Esophagus muscularis mucosa (tissue), 4 donors: ENCODE results near the gene TSTD1. TPM values are rescaled to one million over a fixed set of nuclear protein-coding genes. Genes with fewer than 3 reads are reported as not detected.

Experiments
- DNase-seq: peaks from one replicate; pipeline ENCODE4 v3.0.0-alpha.2; 2017; ENCODE audit errors: extremely low spot score
- H3K27ac ChIP-seq, 4 donors: fragments of 200-600 bp; sonication (generic); replicated peaks in 1 of 4; 1 replicate in 3 of 4; 2 replicates in 1 of 4; pipeline ENCODE4 v1.5.1; 2016 to 2019; ENCODE audit warnings: mild to moderate bottlenecking in 1 of 4
- H3K27me3 ChIP-seq, 4 donors: fragments of 200-600 bp; sonication (generic); one replicate each; pipeline versions ENCODE4 v1.5.1 to v1.6.0; 2016 to 2019
- H3K36me3 ChIP-seq, 4 donors: fragments of 200-600 bp; sonication (generic); one replicate each; pipeline ENCODE4 v1.5.1; 2016 to 2019
- H3K4me1 ChIP-seq, 4 donors: fragments of 200-600 bp; sonication (generic); one replicate each; pipeline ENCODE4 v1.5.1; 2016 to 2019
- H3K4me3 ChIP-seq, 4 donors: fragments of 200-600 bp; sonication (generic); 1 replicate in 2 of 4; 2 replicates in 2 of 4; pipeline ENCODE4 v1.5.1; 2016 to 2019; ENCODE audit warnings: mild to moderate bottlenecking in 4 of 4, moderate library complexity in 1 of 4
- H3K9me3 ChIP-seq, 4 donors: fragments of 200-600 bp; sonication (generic); 1 replicate in 3 of 4; 2 replicates in 1 of 4; pipeline ENCODE4 v1.5.1; 2016 to 2019
- CTCF ChIP-seq, 3 experiments: fragments of 200-600 bp in 2 of 3; fragments of 450-650 bp in 1 of 3; sonication (generic) in 2 of 3; IDR thresholded peaks; one replicate each; pipeline ENCODE4 v1.5.1; 2017 to 2019; ENCODE audit warnings: antibody characterized with exemption in 3 of 3, mild to moderate bottlenecking in 2 of 3, moderate library complexity in 1 of 3
- EP300 ChIP-seq: sonication (generic); formaldehyde crosslinking; IDR thresholded peaks from one replicate; pipeline ENCODE4 v1.6.1; 2017; ENCODE audit warnings: antibody characterized with exemption
- POLR2A ChIP-seq: fragments of 450-650 bp; IDR thresholded peaks from one replicate; pipeline ENCODE4 v1.6.1; 2017; ENCODE audit warnings: antibody characterized with exemption, moderate library complexity, mild to moderate bottlenecking, low read depth
- POLR2AphosphoS5 ChIP-seq, 2 donors: sonication (generic); formaldehyde crosslinking; IDR thresholded peaks; one replicate each; pipeline ENCODE4 v1.6.1; 2017; ENCODE audit warnings: antibody characterized with exemption in 2 of 2
- WGBS: methylation state at CpG from one replicate; pipeline ENCODE4 v1.1.5; 2018; 5-methylcytosine and 5-hydroxymethylcytosine counted together
- intact Hi-C: fragments of 100-400 bp; cut with DNase I; formaldehyde crosslinking; loops from one replicate; pipeline ENCODE4 v1.15.1; 2023
- total RNA-seq, 4 donors: library from RNA; depleted of rRNA; stranded (reverse); fragments of >200 nt; gene quantifications; one replicate each; pipeline versions ENCODE4 v1.1.0 to v1.2.1, GENCODE V29; 2016

The TSTD1 gene
- total RNA-seq, 4 donors from 2014 or later = 19.0 to 46.5 (median 29.4) TPM

- TF ChIP-seq CTCF (IDR thresholded peaks at IDR 0.05) = no peak
- no peak for TF ChIP-seq POLR2A
- TF ChIP-seq POLR2AphosphoS5 (IDR thresholded peaks at IDR 0.05) = no peak
- TF ChIP-seq EP300 = no peak
- H3K4me1 ChIP-seq = peaks cover 0 to 17% (median 5%) of the 10 kb centered on the region in 4 donors
- DNase-seq = no peak
- intact Hi-C loops = no loop called here
- peak overlapping the region; percentile 61 to 77 (median 75) for H3K27ac ChIP-seq
- peak overlapping the region in 2 of 4 donors; percentile 3 to 38 for H3K4me3 ChIP-seq
- H3K27me3 ChIP-seq = peaks cover 0 to 2% (median 0%) of the 10 kb centered on the region in 4 donors
- H3K9me3 ChIP-seq = no peaks in the 10 kb centered on the region
- no peaks in the 10 kb centered on the region for H3K36me3 ChIP-seq
Observed at GRCh38 chr1:161013131-161013487, 25.7 kb downstream of the TSTD1 start.

DNA sequence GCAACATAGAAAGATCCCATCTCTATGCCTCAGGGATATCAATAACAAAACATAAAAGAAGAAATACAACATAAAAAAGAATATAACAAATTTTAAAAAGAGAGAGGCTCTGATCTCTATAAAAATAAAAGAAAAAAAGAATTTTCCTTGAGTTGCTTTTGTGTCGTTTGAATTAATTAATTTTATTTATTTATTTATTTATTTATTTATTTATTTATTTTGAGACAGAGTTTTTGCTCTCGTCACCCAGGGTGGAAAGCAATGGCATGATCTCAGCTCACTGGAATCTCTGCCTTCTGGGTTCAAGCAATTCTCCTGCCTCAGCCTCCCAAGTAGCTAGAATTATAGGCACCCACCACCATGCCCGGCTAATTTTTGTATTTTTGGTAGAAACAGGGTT is 26.3 kb downstream of the TSTD1 start:
- WGBS = 93% methylated on average over 3 of the region's 3 CpGs
- Histone ChIP-seq H3K27me3 (no peaks in the 10 kb centered on the region), H3K36me3 (no peaks in the 10 kb centered on the region), H3K9me3 (no peaks in the 10 kb centered on the region), H3K4me3 (no peak overlapping the region), H3K27ac (peak overlapping the region in 3 of 4 donors; percentile 61 to 77 (median 76)), H3K4me1 (peaks cover 0 to 15% (median 5%) of the 10 kb centered on the region in 4 donors)
- no peak for TF ChIP-seq POLR2A
- TF ChIP-seq CTCF (IDR thresholded peaks at IDR 0.05) = no peak
- TF ChIP-seq POLR2AphosphoS5 (IDR thresholded peaks at IDR 0.05) = no peak
- no peak for TF ChIP-seq EP300
- intact Hi-C loops = no loop called here
- DNase-seq = no peak

DNA sequence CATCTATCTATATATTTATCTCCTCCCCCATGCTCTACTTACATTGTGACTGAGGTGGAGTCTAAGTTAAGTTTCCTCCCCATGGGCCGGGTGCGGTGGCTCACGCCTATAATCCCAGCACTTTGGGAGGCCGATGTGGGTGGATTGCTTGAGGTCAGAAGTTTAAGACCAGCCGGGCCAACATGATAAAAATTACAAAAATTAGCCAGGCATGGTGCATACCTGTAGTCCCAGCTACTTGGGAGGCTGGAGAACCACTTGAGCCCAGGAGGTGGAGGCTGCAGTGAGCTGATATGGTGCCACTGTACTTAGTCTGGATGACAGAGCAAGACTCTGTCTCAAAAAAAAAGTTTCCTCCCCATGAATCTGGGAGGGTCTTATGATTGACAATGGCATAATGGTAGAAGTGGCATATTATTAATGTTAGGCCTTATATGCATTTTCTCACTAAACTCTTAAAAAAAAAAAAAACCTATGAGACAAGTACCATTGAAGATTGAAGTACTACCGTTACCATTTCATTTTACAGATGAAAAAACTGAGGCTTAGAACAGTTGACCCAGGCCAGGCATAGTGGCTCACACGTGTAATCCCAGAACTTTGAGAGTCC is 29.1 kb downstream of the TSTD1 start:
- Histone ChIP-seq H3K9me3 (no peaks in the 10 kb centered on the region), H3K4me1 (peaks cover 0 to 15% (median 5%) of the 10 kb centered on the region in 4 donors), H3K4me3 (no peak overlapping the region), H3K27ac (no peak overlapping the region), H3K36me3 (no peaks in the 10 kb centered on the region), H3K27me3 (no peaks in the 10 kb centered on the region)
- intact Hi-C loops = no loop called here
- WGBS = 93% methylated on average over 7 of the region's 7 CpGs
- TF ChIP-seq POLR2AphosphoS5 (IDR thresholded peaks at IDR 0.05) (no peak), EP300 (no peak), CTCF (IDR thresholded peaks at IDR 0.05) (no peak), POLR2A (no peak)
- no peak for DNase-seq

DNA sequence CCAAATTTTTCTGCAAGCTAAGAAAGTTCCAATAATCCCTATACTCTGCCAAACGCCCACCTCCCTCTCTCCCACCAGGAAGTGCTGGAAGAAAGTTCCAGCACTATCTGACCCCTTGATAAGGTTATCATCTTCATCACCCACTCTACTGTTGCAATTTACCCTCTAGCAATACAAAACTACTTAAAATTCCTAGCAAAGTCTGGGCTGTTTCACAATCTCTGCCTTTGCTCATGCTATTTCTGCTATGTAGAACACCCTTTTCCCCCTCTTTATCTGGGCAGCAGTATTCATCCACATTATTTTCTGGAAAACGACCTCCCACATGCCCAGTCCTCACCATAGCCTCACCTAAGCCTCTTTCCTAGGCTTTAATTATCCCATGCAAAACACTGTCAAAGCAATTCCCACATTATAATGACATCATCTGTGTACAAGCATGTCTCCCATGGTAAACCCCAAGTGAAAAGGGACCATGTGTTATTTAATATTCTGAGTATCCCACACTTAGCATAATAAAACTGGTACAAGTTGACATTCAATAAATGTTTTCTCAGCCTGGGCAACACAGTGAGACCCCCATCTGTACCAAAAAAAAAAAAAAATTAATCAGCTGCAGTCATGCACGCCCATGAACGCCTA is 29.8 kb downstream of the TSTD1 start:
- no peak for DNase-seq
- WGBS = 76% methylated on average over 4 of the region's 4 CpGs
- Histone ChIP-seq H3K27ac (no peak overlapping the region), H3K36me3 (no peaks in the 10 kb centered on the region), H3K4me3 (no peak overlapping the region), H3K9me3 (no peaks in the 10 kb centered on the region), H3K27me3 (no peaks in the 10 kb centered on the region), H3K4me1 (peaks cover 0 to 10% (median 2%) of the 10 kb centered on the region in 4 donors)
- intact Hi-C loops = no loop called here
- TF ChIP-seq CTCF (IDR thresholded peaks at IDR 0.05) (no peak), POLR2AphosphoS5 (IDR thresholded peaks at IDR 0.05) (no peak), POLR2A (no peak), EP300 (no peak)
